ENCODE measurements around the gene UGDH. TPM values are rescaled to one million over a fixed set of nuclear protein-coding genes. Genes with fewer than 3 reads are reported as not detected.
"Not testable (repeated sequence)": the region's sequence is repeated elsewhere in the genome, so short reads cannot be mapped to it uniquely, and the experiment has no call there.

UGDH gene
- total RNA-seq, 2 experiments from 2014 or later = 28.7 to 32.9 TPM

DNA sequence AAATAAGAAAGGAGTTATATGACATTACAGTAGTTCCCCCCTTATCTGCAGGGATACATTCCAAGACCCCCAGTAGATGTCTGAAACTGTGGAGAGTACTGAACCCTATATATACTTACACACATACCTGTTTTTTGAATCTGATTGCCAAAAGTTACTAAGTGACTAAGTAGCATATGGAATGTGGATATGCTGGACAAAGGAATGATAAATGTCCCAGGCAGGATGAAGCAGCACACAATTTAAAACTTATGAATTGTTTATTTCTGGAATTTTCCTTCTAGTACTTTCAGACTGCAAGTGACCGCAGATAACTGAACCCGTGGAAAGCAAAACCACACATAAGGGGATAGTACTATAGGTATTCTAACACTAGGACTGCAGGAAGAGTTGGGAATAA is 22.7 kb downstream of the UGDH start:
- Mint-ChIP-seq H3K36me3 (peaks cover 29% of the 10 kb centered on the region), H3K27me3 (no peaks in the 10 kb centered on the region), H3K4me3 (no peak overlapping the region), H3K4me1 (ENCODE audit: low read depth) (no peaks in the 10 kb centered on the region), H3K27ac (no peak overlapping the region), H3K9me3 (no peaks in the 10 kb centered on the region)
- intact Hi-C loops (cut with micrococcal nuclease) = no loop called here
- ChIA-PET CTCF (interaction anchor here (1.2 kb wide), 1 partner anchor 34 kb away, joined by 3 read pairs; no protein-coding TSS in a partner anchor), POLR2A (no interaction called here)
- no peak for DNase-seq

DNA sequence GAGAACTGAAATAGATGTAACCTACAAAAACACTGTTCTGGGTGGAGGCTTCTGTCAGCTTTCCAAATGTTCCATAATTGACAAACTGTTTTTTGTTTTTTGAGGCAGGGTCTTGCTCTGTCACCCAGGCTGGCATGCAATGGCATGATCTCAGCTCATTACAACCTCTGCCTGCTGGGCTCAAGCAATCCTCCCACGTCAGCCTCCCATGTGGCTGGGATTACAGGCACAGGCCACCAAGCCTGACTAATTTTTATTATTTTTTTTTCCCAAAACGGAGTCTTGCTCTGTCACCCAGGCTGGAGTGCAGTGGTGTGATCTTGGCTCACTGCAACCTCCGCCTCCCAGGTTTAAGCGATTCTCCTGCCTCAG is 24.6 kb downstream of the UGDH start:
- H3K27ac Mint-ChIP-seq; POLR2A ChIA-PET; H3K27me3 Mint-ChIP-seq; CTCF ChIA-PET; DNase-seq; H3K9me3 Mint-ChIP-seq; H3K4me1 Mint-ChIP-seq (ENCODE audit: low read depth); intact Hi-C loops (cut with micrococcal nuclease); H3K4me3 Mint-ChIP-seq: not testable (repeated sequence)
- H3K36me3 Mint-ChIP-seq = peaks cover 26% of the 10 kb centered on the region

DNA sequence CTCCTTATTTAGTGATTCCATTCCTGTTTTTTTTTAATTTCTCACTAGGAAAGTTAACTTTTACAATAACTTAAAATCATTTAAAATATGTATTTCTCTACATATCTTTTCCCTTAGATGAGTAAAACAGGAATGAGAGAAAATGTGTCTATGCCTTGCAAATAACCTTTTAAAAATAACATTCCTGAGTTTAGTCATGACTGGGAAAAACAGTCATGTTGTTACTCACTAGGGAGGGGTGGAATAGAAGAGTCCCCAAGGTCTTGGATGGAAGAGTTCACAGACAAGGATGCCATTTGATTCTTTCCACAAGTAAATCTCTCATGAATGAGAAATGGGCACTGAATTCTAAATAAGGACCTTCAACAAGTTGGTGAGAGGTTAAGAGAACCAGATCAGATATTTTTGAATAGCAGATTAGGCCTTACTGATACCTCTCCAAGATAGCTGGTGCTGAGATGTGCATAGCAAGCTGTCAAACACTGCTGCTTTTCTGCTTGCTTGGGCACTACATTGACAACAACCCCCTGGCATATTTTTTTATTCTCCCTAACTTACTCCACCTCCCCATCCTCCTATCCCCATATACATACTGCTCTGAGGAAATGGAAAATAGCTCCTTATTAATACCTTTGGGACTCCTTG is 25.1 kb downstream of the UGDH start:
- CTCF ChIA-PET = no interaction called here
- POLR2A ChIA-PET = no interaction called here
- Mint-ChIP-seq H3K4me1 (ENCODE audit: low read depth) (no peaks in the 10 kb centered on the region), H3K36me3 (peaks cover 26% of the 10 kb centered on the region), H3K27me3 (no peaks in the 10 kb centered on the region), H3K9me3 (no peaks in the 10 kb centered on the region), H3K27ac (no peak overlapping the region), H3K4me3 (no peak overlapping the region)
- intact Hi-C loops (cut with micrococcal nuclease) = no loop called here
- no peak for DNase-seq

DNA sequence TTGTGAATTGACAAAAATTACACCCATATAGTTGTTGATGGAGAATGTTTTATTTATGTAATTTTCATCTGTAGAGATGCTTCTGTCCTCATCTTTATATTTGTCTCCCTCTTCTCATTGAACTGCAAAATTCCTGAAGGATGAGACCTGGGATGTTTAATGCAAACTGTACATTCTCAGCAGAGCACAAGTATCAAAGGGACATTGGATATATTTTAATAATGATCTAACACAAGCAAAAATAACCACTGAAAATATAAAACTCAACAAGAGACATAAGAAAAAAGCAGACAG is 28.6 kb downstream of the UGDH start:
- no peaks in the 10 kb centered on the region for H3K9me3 Mint-ChIP-seq

DNA sequence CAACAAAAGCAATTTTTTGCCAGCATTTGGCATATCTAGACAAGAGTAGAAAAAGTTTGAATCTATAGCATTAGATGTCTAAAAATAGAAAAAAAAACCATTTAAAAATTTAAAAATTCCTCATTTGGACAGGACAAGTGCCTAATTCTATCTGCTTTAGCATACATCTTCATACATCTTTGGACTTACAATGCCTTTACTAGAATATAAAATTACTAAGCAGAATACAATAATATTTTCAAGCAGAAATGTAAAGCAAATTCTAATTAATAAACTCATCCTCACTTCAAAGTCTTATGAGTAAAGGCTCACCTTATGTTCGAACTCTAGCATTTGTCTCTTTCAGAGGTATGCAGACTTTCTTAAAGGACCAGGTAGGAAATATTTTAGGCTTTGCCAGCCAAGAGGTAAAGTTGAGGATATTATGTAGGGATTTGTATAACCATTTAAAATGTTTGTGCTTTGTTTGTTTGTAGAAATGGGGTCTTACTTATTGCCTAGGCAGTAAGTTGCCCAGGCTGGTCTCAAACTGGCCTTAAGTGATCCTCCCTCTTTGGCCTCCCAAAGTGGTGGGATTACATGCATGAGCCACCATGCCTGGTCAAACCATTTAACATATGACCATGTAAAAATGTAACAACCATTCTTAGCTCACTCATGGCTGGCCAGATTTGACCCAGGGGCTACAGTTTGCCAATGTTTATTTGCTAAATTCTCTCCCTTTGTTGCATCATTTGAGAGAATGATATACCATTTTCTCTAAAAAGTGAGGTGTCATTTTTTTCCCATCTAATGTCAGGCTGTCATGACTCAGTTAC is 29.1 kb downstream of the UGDH start:
- H3K9me3 Mint-ChIP-seq = no peaks in the 10 kb centered on the region
- no peak for DNase-seq
- intact Hi-C loops (cut with micrococcal nuclease) = no loop called here
- no peak overlapping the region for H3K27ac Mint-ChIP-seq
- peaks cover 11% of the 10 kb centered on the region for H3K36me3 Mint-ChIP-seq
- H3K4me1 Mint-ChIP-seq (ENCODE audit: low read depth) = no peaks in the 10 kb centered on the region
- ChIA-PET CTCF (no interaction called here), POLR2A (interaction anchor here (0.6 kb wide), 1 partner anchor 255 kb away, joined by 3 read pairs; no protein-coding TSS in a partner anchor)
- H3K27me3 Mint-ChIP-seq = no peaks in the 10 kb centered on the region
- no peak overlapping the region for H3K4me3 Mint-ChIP-seq

More for the DNA sequence above, 28.6 kb downstream of the UGDH start:
- no peak for DNase-seq
- H3K4me3 Mint-ChIP-seq = no peak overlapping the region
- POLR2A ChIA-PET = interaction anchor here (0.6 kb wide), 1 partner anchor 255 kb away, joined by 3 read pairs; no protein-coding TSS in a partner anchor
- intact Hi-C loops (cut with micrococcal nuclease) = no loop called here
- no peaks in the 10 kb centered on the region for H3K4me1 Mint-ChIP-seq (ENCODE audit: low read depth)
- H3K36me3 Mint-ChIP-seq = peaks cover 16% of the 10 kb centered on the region
- no peaks in the 10 kb centered on the region for H3K27me3 Mint-ChIP-seq
- H3K27ac Mint-ChIP-seq = no peak overlapping the region
- CTCF ChIA-PET = no interaction called here

DNA sequence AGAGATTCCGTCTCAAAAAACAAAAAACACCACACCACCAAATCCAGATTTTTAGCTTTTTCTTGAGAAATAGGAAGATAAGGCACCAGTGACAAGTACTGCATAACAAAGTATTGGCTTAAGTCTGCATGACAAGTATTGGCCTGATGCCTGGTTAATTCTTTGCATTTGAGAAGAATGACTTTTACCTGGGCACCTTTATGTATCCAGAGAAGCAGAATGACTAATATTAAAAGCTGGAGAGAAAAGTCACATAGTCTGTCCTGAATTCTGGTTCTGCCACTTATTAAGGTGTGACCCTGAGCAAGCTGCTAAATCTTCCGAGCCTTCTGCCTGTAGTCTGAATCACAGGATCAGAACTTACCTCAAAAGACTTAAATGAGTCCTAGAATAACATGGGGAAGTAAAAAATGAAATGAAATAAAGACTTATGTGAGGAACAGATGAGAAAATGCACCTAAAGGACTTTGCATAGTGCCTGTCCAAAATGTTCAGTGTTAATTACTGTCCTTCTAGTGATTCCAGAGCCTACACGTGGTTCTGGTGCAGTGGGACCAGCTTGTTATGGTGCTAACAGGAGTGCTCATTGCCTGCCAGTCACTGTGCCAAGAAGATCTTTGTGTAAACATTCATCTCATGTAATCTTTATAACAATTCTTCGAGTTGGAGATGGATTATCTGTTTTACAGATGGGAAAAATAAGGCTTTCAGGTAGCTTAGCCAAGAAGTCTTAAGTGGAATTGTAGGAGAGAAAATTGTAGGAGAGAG is 31.6 kb downstream of the UGDH start:
- Mint-ChIP-seq H3K36me3 (peaks cover 5% of the 10 kb centered on the region), H3K27me3 (no peaks in the 10 kb centered on the region), H3K4me3 (no peak overlapping the region), H3K27ac (no peak overlapping the region), H3K9me3 (no peaks in the 10 kb centered on the region), H3K4me1 (ENCODE audit: low read depth) (no peaks in the 10 kb centered on the region)
- ChIA-PET CTCF (no interaction called here), POLR2A (no interaction called here)
- intact Hi-C loops (cut with micrococcal nuclease) = no loop called here
- no peak for DNase-seq

DNA sequence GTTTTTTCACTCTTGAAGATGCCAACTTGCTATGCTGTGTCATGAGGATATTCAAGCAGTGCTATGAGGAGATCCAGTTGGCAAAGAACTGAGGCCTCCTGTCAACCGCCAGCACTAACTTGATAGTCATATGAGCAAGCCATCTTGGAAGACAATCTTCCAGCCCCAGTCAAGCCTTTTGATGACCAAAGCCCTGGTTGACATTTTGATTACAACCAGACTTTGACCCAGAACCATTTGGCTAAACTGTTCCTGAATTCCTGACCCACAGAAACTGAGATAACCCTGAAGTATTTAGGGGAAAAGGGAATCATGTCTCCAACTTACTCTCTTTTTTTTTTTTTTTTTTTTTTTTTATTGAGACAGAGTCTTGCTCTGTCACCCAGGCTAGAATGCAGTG is 32.9 kb downstream of the UGDH start:
- Mint-ChIP-seq H3K36me3 (peaks cover 4% of the 10 kb centered on the region), H3K4me1 (ENCODE audit: low read depth) (no peaks in the 10 kb centered on the region), H3K9me3 (no peaks in the 10 kb centered on the region), H3K27me3 (no peaks in the 10 kb centered on the region), H3K4me3 (no peak overlapping the region), H3K27ac (no peak overlapping the region)
- ChIA-PET POLR2A (no interaction called here), CTCF (no interaction called here)
- intact Hi-C loops (cut with micrococcal nuclease) = no loop called here
- DNase-seq = no peak

DNA sequence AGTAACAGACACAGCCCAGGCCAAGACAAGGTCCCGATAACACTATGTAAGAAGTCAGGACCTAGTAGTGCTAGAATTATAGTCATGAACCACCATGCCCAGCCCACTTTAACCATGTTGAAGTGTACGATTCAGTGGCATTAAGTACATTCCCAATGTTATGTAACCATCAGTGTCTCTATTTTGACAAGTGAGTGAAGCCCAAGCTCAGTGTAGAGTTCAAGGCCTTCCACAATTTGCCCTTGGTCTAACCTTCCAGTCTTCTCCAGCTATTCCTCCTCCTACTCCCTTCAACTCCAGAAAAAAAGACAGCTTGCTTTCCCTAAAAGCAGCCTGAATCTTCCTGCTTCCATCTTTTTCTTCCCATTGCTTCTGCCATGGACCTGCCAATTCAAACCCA is 36.9 kb downstream of the UGDH start:
- intact Hi-C loops (cut with micrococcal nuclease) = no loop called here
- POLR2A ChIA-PET = no interaction called here

DNA sequence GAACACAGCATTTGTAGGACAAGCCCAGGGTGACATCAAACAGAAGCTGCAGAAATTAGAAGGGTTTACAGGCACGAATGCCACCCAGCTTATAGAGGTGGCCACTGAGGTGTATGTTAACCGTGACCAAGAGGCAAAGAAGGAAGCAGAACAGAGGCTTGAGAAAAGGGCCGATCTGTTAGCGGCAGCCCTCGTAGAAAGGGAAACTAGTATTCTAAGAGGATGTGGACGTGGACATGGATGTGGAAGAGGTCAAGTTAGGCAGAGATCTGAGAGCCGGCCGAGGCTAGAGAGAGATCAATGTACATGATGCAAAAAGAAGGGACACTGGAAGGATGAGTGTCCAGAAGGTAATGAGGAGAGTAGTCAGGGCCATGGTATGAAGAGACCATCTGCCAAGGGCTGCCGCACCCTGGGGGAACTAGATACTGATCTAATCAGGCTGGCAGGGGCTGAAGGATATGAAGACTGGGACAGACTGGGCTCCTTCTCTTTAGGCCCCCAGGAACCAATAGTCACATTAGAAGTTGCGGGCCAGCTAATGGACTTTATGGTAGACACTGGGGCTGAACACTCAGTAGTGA is 40.9 kb downstream of the UGDH start:
- H3K36me3 Mint-ChIP-seq = no peaks in the 10 kb centered on the region
- H3K27me3 Mint-ChIP-seq = no peaks in the 10 kb centered on the region
- DNase-seq = no peak
- CTCF ChIA-PET = no interaction called here
- intact Hi-C loops (cut with micrococcal nuclease) = no loop called here
- no peaks in the 10 kb centered on the region for H3K9me3 Mint-ChIP-seq
- no peak overlapping the region for H3K4me3 Mint-ChIP-seq
- POLR2A ChIA-PET = no interaction called here
- no peaks in the 10 kb centered on the region for H3K4me1 Mint-ChIP-seq (ENCODE audit: low read depth)
- H3K27ac Mint-ChIP-seq = no peak overlapping the region

More for the DNA sequence above, 36.9 kb downstream of the UGDH start:
- Mint-ChIP-seq H3K9me3 (no peaks in the 10 kb centered on the region), H3K4me3 (no peak overlapping the region), H3K36me3 (no peaks in the 10 kb centered on the region), H3K27me3 (no peaks in the 10 kb centered on the region), H3K4me1 (ENCODE audit: low read depth) (no peaks in the 10 kb centered on the region), H3K27ac (no peak overlapping the region)
- no peak for DNase-seq
- CTCF ChIA-PET = no interaction called here

DNA sequence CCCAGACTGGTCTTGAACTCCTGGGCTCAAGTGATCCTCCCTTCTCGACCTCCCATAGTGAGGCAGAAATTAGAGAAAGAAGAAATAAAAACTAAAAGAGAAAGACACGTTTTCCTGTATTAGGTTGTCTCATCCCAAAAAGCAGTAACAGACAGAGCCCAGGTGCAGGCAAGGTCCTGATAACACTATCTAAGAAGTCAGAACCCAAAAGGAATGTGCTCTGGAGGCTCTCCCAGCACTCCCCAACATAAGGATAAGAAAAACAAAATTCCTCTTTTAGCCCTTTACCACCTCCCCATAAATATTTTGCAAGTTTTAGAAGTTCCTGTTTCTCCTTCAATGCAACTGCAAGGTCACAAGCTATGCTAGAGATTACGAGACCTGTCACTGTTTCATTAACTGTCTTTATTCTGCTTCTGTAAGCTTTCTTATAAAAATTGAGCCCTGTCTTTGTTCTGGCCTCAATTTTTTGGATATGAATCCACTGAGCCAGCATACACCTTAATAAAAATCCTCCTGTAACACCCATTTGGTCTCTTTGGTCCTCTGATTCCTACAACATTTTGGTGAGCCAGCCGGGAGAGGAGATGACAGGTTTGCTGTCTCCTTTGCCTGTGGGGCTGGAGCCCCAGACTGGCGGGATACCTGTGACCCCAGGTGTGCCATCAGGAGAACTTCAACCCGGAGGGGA is 42.5 kb downstream of the UGDH start:
- H3K36me3 Mint-ChIP-seq = no peaks in the 10 kb centered on the region
- no peak overlapping the region for H3K27ac Mint-ChIP-seq
- H3K27me3 Mint-ChIP-seq = no peaks in the 10 kb centered on the region
- POLR2A ChIA-PET = no interaction called here
- CTCF ChIA-PET = no interaction called here
- H3K9me3 Mint-ChIP-seq = no peaks in the 10 kb centered on the region
- H3K4me1 Mint-ChIP-seq (ENCODE audit: low read depth) = no peaks in the 10 kb centered on the region
- no peak overlapping the region for H3K4me3 Mint-ChIP-seq
- DNase-seq = no peak
- intact Hi-C loops (cut with micrococcal nuclease) = no loop called here

DNA sequence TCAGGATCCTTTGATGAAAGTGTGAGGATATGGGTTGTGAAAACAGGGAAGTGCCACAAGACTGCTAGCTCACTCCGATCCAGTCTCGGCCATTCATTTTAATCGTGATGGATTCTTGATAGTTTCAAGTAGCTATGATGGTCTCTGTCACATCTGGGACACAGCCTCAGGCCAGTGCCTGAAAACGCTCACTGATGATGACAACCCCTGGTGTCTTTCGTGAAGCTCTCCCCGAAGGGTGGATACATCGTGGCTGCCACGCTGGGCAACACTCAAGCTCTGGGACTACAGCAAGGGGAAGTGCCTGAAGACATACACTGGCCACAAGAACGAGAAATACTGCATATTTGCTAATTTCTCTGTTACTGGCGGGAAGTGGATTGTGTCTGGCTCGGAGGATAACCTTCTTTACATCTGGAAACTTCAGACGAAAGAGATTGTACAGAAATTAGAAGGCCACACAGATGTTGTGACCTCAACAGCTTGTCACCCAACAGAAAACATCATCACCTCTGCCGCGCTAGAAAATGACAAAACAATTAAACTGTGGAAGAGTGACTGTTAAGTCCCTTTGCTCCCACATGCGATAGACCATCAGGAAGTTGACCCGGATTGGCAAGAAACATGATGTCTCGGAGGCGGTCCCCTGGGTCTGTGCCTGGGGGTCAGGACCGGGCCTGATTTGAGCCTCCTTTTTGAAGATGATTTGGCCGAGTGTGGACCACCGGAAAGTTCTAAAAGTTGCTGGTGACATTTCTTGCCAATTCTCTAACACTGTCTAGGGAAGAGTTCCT is 46.1 kb downstream of the UGDH start:
- Mint-ChIP-seq H3K27me3 (no peaks in the 10 kb centered on the region), H3K4me1 (ENCODE audit: low read depth) (no peaks in the 10 kb centered on the region), H3K9me3 (no peaks in the 10 kb centered on the region), H3K36me3 (peaks cover 7% of the 10 kb centered on the region), H3K4me3 (no peak overlapping the region), H3K27ac (no peak overlapping the region)
- no peak for DNase-seq
- ChIA-PET CTCF (interaction anchor here (1.2 to 1.9 kb wide), 2 partner anchors 12 to 299 kb away, joined by 3 to 5 read pairs; no protein-coding TSS in a partner anchor), POLR2A (no interaction called here)
- intact Hi-C loops (cut with micrococcal nuclease) = no loop called here
